ENCODE data around the gene FILIP1.

- TF ChIP-seq, protein P1, sequence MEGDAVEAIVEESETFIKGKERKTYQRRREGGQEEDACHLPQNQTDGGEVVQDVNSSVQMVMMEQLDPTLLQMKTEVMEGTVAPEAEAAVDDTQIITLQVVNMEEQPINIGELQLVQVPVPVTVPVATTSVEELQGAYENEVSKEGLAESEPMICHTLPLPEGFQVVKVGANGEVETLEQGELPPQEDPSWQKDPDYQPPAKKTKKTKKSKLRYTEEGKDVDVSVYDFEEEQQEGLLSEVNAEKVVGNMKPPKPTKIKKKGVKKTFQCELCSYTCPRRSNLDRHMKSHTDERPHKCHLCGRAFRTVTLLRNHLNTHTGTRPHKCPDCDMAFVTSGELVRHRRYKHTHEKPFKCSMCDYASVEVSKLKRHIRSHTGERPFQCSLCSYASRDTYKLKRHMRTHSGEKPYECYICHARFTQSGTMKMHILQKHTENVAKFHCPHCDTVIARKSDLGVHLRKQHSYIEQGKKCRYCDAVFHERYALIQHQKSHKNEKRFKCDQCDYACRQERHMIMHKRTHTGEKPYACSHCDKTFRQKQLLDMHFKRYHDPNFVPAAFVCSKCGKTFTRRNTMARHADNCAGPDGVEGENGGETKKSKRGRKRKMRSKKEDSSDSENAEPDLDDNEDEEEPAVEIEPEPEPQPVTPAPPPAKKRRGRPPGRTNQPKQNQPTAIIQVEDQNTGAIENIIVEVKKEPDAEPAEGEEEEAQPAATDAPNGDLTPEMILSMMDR (IDR thresholded peaks at IDR 0.05), result no peak
- no peak for TF ChIP-seq POLR2A (IDR thresholded peaks at IDR 0.05)
Observed at GRCh38 chr6:75286955-75287354, 206.6 kb downstream of the FILIP1 start.
